HCEC 1CT (cell line): ENCODE data around the gene EMILIN1.
"Not testable (repeated sequence)": the region's sequence is repeated elsewhere in the genome, so short reads cannot be mapped to it uniquely, and the experiment has no call there.

Experiments
- DNase-seq: peaks from one replicate; pipeline ENCODE4 v3.0.0-alpha.2; 2017

Gene EMILIN1

DNA sequence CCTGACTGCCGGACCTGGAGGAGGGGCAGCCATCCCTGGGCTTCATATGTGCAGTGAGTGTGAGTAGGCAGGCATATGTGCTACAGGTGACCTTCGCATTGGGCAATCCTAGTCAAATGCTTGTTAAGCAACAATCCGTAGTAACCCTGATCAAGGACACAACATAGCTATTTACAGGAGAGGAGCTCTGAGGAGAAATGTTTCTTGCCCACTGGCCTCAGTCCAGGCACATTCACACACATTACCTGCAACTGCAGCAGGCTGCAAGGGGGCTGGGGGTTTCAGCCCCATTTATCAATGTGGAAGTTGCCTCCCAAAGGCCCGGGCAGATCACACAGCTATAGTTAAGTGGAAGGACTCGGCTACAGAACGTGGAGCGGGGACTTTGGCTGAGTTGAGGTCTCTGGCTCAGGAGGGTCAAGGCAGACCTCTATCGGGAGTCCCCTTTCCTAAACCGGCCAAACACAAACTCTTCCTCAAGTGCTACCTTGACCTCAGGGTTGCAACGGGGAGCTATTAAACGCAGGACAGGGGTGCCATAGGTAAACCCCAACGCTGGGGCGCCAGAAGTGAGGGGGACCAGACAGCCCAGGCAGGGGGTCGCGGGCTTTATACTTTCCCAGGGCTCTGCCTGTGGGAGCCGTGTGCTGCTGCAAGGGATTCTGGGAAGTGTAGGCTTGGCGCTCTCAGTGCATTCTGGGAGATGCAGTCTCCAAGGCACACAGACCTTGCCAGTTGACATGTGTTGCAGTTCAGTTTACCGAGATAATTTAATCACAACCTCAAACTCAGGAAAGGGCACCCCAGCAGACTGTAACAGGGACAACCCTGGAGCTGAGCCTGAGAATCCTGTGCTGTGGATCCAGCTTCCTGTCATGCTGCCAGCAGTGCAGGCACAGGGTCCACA lies 17.6 kb downstream of the EMILIN1 start:
- DNase-seq, result peak; percentile 56

DNA sequence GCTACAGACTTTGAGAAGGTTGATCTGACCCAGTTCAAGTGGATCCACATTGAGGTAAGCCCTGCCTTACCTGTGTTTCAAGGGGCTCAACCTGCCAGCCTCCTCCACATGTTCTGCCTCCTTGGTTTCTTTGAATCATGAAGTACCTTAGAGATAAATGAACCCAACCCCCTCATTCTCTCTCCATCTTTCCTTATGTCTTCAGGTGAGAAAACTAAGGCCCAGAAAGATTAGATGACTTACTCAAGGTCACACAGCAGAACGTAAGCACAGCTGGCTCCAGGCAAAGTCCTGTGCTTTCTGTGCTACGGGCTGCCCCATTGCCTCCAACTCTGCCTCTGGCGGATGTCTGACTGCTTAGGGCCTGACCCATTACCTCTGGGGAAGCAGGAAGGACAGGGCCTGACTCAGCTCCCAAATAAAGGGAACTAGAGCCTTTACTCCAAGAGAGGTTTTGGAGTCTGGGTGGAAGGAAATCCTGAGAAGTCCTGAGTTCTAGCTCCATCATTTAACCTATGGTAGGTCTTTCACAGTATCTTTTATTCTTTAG lies 18.4 kb downstream of the EMILIN1 start:
- no peak for DNase-seq

DNA sequence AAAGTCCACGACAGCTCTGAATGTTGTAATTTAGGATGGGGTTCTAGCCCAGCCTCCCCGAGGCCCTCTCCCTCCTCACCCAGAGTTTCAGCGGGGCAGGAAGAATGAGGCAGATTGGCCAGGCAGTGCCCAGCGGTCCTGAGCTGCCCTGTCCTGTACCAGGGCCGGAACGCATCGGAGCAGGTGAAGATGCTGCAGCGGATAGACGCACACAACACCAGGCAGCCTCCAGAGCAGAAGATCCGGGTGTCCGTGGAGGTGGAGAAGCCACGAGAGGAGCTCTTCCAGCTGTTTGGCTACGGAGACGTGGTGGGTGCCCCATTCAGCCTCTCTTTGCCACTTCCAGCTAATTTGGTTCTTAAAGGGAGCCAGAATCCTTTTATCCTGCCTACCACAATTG lies 18.9 kb downstream of the EMILIN1 start:
- DNase-seq, result no peak

DNA sequence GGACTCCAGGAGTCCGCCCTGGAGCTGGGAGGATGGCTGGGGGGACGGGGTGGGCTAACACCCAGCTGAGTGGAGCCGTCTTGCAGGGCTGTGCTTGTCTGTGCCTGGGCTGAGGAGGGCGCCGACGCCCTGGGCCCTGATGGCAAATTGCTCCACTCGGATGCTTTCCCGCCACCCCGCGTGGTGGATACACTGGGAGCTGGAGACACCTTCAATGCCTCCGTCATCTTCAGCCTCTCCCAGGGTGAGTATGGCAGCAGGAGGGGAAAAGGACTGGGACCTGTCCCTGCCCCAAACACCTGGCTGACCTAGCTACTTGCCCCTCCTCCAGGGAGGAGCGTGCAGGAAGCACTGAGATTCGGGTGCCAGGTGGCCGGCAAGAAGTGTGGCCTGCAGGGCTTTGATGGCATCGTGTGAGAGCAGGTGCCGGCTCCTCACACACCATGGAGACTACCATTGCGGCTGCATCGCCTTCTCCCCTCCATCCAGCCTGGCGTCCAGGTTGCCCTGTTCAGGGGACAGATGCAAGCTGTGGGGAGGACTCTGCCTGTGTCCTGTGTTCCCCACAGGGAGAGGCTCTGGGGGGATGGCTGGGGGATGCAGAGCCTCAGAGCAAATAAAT lies 21.0 kb downstream of the EMILIN1 start:
- no peak for DNase-seq

- no peak for DNase-seq
Measured at GRCh38 chr2:27100036-27100435, 21.6 kb downstream of the EMILIN1 start.

DNA sequence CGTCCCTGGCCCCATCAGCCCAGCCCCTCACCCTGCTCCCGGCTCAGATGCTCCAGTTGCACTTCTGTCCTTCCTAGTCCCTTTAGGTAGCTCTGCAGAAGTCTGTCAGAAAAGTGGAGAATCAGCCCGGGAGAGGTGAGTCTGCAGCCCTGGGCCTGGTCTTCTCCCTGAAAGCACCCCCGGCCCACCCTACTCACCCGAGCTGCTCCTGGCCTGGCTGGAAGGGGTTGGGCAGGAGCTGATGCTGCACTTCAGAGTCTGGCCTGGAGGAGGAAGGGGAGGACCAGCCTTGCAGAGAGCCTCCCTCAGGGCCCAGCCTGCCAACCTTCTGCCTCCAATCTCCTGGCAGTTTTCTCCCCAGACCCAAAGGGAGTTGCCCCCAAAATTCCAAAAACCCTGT lies 23.9 kb downstream of the EMILIN1 start:
- DNase-seq, result no peak

GRCh38 chr2:27105981-27106380 lies 27.6 kb downstream of the EMILIN1 start:
- no peak for DNase-seq

DNA sequence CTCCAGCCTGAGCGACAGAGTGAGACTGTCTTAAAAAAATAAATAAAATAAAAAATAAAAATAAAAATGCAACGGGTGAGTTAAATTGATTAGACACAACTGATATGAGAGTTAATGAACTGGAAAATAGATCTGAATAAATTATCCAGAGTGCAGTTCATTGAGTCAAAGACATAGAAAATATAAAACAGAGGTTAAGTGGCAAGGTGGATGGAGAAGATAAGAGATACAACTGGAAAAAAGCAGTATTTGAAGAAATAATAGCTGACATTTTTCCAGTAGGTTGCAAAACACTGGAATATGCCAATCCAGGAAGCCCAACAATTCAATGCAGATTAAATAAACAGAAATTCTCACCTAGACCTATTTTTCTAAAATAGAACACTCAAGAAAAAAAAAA lies 29.8 kb downstream of the EMILIN1 start:
- DNase-seq, result no peak

- no peak for DNase-seq
Measured at GRCh38 chr2:27109083-27109482, 30.7 kb downstream of the EMILIN1 start.

GRCh38 chr2:27110603-27111352 lies 32.4 kb downstream of the EMILIN1 start:
- not testable (repeated sequence) for DNase-seq

GRCh38 chr2:27111392-27112078 lies 33.1 kb downstream of the EMILIN1 start:
- DNase-seq, result not testable (repeated sequence)

DNA sequence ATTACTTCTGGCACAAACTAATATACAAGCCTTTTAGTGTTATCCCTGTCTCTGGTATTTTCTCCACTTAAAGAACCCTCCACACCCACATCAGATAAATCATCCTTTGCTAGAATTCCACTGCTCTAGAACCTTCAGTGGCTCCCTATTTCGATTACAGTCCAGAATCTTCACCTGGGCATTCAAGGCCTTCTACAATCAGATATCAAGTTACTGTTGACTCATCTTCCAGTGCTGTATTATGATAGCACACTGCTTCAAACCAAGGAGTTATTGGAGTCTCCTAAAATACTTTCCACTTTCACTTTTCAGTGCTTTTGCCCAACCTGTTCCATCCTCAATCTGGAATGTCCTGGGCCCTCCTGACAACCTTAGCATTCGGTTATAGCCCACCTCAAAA lies 37.1 kb downstream of the EMILIN1 start:
- no peak for DNase-seq

GRCh38 chr2:27117995-27118524 lies 39.6 kb downstream of the EMILIN1 start:
- no peak for DNase-seq

- no peak for DNase-seq
Measured at GRCh38 chr2:27118525-27119329, 40.3 kb downstream of the EMILIN1 start, which contains the start of gene CGREF1. Gene CGREF1, minus strand, starts transcription at chr2:27119128. Its CDS starts 14,762 bp downstream, at chr2:27104366.

- DNase-seq, result not testable (repeated sequence)
Measured at GRCh38 chr2:27119330-27119670, 40.9 kb downstream of the EMILIN1 start.

DNA sequence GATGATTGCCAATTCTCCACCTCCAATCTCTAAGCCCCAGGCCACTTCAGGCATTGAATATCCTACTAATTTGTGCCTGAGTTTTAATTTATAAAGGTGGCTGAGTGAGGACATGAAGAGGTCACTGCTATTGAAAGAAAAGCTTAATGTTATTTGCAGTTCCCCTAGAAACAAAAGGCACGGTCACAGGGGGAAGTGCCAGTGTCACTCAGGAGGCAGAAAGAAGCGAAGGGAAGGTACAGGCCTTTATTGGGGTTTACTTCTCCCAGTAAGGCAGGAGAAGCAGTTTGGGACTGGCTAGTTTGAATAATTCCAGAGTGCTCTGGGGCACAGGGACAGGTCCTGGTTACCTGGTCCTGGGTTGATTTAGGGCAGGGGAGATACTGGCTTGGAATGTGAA lies 43.5 kb downstream of the EMILIN1 start:
- DNase-seq, result no peak

GRCh38 chr2:27122791-27123190 lies 44.4 kb downstream of the EMILIN1 start:
- no peak for DNase-seq

DNA sequence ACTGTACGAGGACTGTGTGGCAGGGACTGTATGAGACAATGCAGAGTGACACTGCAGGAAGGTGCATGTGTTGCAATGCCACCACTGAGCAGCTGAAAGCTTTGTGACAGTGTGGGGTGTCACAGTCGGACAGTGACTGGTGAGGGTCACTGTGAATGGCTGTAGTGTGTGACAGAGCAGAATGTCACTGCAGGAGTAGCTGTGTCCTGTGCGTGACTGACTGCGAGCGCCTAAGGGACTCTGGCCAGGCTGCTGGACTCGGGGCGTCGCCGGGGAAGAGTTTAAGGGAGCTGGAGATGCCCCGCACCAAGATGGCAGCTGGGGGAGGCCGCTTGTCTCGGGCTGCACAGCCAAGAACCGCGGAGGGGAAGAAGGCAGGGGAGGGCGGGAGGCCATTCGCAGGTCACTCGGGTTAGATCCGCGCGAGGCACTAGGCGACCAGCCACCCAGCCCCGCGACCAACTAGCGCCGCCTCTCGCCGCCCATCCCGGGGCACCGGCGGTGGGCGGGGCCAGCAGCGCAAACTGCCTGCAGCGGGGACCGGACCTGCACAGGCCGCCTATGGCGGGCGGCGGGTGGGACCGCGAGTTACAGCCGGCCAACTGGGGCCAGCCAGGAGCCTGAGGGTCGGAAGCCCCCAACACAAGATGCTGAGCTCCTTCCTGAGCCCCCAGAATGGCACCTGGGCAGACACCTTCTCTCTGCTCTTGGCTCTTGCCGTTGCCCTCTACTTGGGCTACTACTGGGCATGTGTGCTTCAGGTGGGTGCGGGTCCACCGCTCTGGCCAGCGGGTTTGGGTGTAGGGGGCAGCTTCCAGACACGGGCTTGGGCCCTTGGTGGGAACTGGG lies 45.1 kb downstream of the EMILIN1 start, which contains the start of gene ABHD1:
ABHD1 (plus strand) TSS at position 514 of the 849 bp plus-strand sequence; CDS start at position 648, 134 bp downstream.
- DNase-seq, result no peak

DNA sequence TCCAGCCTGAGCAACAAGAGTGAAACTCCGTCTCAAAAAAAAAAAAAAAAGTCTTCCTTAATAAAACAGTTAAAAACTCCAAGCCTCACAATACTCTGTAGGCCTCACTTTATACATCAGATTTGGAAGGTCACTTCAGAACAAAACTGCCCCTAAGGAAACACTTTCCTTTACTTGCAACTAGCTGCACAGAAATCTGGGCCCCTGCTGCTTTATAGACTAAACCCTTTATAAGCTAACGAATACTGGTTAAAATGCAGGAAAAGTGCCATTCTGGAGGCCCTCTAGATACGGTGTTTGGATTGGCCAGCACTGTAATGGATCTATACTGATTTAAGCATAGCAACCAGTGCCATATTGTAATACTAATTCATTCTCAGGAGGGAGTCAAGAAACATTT lies 46.7 kb downstream of the EMILIN1 start:
- DNase-seq, result no peak

- no peak for DNase-seq
Measured at GRCh38 chr2:27126252-27126710, 47.9 kb downstream of the EMILIN1 start.
